ENCODE measurements around the gene GALT.

GALT gene

GRCh38 chr9:34684145-34684544, 37.7 kb downstream of the GALT start:
- DNase-seq (ENCODE audit: low read depth, low spot score) = no peak

DNA sequence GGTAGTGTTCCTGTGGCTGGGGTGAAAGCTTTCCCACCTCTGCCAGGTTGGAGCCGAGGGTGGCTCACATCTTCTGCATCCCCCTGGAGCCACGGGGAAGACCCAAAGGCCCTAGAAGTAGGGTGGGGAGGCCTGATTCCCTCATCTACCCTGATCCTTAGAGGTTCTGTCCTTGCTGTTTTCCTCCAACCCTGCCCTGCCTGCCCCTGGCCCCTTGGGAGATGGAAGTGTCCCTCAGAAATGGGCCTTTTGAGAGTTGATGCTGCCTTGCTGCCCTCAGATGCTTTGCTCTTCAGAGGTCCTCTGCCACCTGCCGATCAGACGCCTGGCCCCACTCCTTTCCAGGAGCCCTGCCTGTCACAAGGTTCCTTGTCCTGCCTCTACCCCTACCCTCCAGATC, 38.3 kb downstream of the GALT start:
- DNase-seq (ENCODE audit: low read depth, low spot score) = no peak

GRCh38 chr9:34685591-34685990, 39.1 kb downstream of the GALT start:
- no peak for DNase-seq (ENCODE audit: low read depth, low spot score)

DNA sequence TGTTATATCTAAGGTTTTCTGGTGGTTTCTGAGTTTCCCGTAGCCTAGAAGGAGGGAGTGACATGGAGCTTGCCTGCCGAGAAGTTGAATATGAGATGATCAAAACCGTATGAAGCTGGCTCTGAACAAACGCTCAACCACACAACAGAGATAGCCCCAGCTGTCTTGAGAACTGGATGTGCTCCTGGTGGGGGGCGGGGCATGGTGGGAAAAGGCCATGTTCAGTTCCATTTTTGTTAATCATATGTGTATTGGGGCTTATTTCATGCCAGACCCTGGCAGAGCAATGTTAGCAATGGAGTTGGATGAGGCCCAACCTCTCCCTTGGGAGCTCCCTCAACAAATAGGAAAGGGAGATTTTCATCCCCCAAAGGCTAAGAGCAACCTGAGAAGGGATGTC, 39.8 kb downstream of the GALT start:
- no peak for DNase-seq (ENCODE audit: low read depth, low spot score)

DNA sequence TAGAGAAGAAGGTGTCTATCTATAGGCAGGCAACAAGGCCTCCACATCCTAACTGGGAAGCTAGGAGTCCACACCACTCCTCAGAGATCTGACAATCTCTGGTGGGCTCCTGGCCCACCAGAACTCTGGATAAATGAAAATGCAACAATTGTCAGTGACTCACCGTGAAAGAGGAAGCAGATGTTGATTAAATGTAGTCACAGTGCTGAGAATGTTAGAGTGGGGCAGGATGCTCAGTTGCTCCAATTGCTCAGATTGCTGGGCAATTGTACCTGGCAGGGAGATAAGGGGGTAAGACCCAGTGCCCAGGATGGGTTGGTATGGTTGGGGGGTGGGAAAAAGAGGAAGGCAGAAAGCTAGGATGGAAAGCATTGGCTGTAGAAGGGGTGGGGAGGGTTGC, 40.3 kb downstream of the GALT start:
- no peak for DNase-seq (ENCODE audit: low read depth, low spot score)

DNA sequence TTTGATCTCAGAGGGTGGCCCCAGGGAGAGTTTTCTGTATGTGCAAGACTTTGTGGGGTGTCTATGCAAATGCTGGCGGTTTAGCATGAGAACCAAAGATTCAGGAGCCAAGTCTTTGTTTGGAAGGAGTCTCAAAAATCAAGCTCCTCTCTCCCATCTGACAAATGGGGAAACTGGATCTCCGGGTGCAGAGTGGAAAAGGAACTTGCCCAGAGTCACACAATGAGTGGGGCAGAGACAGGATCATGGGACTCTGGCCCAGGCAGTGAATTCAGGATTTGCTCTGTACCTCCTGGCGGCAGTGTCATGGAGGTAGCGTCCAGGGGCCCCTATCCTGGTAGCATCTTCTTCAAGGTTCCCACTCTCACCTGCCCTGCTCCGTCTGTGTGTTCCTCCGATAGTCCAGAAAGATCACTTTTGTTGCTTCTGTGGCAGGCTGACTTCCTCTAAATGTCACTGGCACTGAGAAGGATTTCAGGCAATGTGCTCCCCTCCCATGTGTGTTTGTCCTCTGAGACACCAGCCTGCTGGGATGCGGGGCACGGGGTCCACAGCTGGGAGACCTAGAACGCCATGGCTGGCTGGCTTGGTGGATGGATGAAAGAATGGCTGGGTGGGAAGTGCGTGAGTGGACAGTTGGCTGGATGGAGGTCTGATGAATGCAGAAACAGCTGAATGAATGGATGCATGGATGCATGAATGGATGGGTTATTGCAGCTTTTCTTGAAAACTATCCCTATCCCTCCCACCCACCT, 41.0 kb downstream of the GALT start:
- DNase-seq (ENCODE audit: low read depth, low spot score) = no peak

GRCh38 chr9:34688329-34689115, 42.0 kb downstream of the GALT start:
- no peak for DNase-seq (ENCODE audit: low read depth, low spot score)

DNA sequence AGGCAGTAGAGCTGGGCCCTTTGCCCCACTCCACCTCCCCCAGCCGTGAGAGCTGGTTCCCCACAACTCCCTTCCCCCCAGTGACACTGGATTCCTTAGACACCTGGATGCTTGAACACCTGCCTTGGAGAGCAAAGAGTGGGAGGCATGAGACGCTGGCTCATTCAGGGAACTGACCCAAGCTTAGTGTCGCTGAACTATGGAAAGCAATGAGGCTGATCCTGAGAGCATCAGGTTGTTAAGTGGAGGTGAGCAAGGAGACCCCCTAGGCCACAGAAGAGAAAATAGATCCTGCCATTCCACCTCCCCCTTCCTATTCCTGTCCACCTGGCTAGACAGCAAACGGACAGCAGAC, 42.6 kb downstream of the GALT start:
- DNase-seq (ENCODE audit: low read depth, low spot score) = no peak

DNA sequence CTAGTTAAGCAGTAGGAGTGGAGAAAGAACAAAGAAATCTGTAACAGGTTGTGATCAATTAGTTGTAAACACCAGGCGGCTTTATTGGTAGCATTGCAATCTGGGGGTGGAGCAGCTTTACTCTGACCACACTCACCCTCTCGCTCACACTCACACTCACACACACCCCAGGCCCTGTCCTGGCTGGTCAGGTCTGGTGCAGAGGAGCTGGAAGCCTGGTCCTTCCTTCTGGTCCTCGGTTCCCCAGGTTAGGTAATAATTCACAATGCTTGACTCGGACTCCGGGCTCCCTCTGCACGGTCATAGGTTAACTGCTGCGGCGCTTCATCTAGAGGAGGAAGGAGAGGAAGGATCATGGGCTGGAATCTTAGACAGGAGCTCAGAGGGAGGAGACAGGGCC, 43.0 kb downstream of the GALT start:
- no peak for DNase-seq (ENCODE audit: low read depth, low spot score)

DNA sequence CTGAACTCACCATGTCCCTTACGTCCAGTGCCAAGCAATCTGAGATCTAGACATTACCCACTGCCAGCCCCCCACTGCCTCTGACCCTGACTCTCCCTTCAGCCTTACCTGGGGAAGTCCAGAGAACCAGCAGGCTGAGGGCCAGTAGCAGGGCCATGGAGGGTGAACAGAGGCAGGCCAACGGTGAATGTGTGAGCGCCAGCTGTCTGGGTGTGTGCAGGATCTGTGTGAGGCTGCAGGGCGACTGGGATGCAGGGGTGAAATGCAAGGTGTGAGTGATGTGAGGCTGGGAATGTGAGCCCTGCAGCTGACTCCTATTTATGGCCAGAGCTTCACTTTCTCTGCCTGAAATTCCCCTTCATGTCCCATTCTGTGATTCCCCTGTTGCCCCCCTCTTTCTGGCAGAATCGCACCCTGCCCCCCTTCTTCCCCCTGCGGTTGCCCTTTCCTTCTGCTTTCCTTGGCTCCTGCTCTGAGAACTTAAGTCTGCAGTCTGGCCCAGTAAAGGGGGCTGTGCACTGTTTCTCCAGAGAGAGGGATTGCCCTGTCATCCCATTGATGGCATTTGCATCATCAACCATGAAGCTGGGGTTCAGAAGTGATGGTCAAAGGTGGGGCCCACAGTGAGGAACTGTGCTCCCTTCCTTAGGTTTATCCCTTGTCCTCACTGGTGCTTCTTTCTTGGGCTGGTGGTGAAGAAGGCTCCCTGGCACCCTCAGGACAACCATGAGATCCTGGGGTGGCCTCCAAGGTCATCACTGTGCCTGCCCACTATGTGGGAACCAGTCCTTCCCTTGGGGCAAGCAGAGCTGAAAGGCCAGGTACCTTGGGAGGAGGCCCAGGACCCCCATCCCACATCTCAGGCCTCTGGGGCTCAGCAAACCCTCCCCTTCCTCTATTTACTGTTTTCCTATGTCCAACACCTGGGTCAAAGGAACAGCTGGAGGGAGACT, 44.8 kb downstream of the GALT start, which contains the start of gene CCL19:
Gene CCL19 (minus strand): TSS at position 294 of the 953 bp plus-strand sequence. CDS start 137 bp downstream, at position 157.
- no peak for DNase-seq (ENCODE audit: low read depth, low spot score)

DNA sequence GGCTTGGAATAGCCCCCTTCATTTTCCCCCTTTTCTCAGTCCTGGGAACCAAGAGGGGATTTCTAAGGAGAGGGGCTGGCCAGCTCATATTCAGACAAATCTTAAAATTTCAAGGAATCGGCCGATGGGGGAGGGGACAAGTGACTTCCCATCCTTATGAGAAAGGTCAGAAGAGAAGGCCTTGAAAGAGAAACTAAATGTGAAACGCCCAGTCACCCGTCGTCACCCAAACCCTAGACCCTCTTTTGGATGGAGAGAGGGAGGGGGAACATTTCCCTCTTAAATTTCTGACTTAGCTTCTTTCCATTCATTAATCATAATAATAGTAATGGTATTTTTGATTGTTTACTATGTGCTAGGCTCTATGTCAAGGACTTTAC, 45.5 kb downstream of the GALT start:
- DNase-seq (ENCODE audit: low read depth, low spot score) = no peak

DNA sequence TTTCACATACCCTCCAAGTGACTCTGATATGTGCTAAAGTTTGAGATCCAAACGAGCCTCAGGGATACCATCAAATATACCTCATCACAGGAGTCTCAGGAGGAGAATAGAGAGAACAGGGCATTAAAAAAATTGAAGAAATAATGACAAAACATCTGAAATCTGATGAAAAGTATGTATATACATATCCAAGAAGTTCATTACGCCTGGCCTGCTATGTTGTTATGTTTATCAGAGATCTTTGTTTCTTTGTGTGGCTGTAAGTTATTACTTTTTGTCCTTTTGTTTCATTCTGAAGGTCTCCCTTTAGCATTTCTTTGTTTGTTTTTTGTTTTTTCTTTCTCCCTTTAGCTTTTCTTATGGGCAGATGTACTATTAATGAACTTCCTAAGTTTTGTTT, 47.1 kb downstream of the GALT start:
- DNase-seq (ENCODE audit: low read depth, low spot score) = no peak

DNA sequence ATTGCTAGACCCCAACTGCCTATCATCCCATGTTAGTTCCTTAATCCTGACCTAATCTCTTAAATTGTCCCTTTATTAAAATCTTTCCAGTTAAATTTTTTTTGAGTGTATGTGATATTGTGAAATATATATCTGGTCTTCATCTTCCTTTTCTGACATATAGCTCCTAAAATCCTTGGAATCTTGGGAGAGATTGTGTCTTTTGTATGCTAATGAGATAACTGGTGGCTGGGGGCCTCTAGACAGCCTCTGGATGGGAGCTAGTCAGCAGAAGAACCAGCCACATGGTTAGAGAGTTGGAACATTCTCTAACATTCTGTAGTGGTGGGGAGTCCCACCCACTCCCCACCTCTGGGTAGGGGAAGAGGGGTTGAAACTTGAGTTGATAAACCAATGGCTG, 48.3 kb downstream of the GALT start:
- DNase-seq (ENCODE audit: low read depth, low spot score) = no peak

Data from activated CD4-positive, CD25-positive, alpha-beta regulatory T cell treated with anti-CD3 and anti-CD28 coated beads, Interleukin-2, amount 50 U/mL, for 16 hours (primary cell).